Measurements from ENCODE around the gene GPR157. TPM values are rescaled to one million over a fixed set of nuclear protein-coding genes. Genes with fewer than 3 reads are reported as not detected.

Gene GPR157
- total RNA-seq, 1 donor from 2014 or later = 0.76 TPM

DNA sequence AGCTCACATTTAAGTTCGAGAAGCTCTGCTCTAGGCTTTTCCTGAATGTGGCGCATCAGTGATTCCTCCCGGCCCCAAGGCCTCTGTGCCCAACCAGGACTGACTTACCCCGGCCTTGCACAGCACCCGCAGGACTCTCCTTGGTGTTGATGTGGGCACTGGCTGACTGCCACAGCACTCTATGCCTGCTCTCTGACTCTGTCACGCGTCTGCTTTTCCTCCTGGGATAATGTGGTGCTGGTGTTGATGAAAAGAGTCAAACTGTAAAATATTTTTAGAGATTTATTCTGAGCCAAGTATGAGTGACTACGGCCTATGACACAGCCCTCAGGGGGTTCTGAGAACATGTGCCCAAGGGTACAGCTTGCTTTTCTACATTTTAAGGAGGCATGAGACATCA is 44.0 kb downstream of the GPR157 start:
- H3K36me3 Mint-ChIP-seq (ENCODE audit: unreplicated experiment) = peaks cover 12% of the 10 kb centered on the region
- DNase-seq = no peak
- H3K4me3 Mint-ChIP-seq (ENCODE audit: unreplicated experiment) = no peak overlapping the region
- TF ChIP-seq, protein P1, sequence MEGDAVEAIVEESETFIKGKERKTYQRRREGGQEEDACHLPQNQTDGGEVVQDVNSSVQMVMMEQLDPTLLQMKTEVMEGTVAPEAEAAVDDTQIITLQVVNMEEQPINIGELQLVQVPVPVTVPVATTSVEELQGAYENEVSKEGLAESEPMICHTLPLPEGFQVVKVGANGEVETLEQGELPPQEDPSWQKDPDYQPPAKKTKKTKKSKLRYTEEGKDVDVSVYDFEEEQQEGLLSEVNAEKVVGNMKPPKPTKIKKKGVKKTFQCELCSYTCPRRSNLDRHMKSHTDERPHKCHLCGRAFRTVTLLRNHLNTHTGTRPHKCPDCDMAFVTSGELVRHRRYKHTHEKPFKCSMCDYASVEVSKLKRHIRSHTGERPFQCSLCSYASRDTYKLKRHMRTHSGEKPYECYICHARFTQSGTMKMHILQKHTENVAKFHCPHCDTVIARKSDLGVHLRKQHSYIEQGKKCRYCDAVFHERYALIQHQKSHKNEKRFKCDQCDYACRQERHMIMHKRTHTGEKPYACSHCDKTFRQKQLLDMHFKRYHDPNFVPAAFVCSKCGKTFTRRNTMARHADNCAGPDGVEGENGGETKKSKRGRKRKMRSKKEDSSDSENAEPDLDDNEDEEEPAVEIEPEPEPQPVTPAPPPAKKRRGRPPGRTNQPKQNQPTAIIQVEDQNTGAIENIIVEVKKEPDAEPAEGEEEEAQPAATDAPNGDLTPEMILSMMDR (IDR thresholded peaks at IDR 0.05; ENCODE audit: partially characterized antibody, unreplicated experiment) = no peak
- peaks cover 4% of the 10 kb centered on the region for H3K9me3 Mint-ChIP-seq (ENCODE audit: unreplicated experiment)
- no peaks in the 10 kb centered on the region for H3K27me3 Mint-ChIP-seq (ENCODE audit: unreplicated experiment)
- H3K4me1 Mint-ChIP-seq (ENCODE audit: low read depth, unreplicated experiment) = no peaks in the 10 kb centered on the region
- no peak overlapping the region for H3K27ac Mint-ChIP-seq (ENCODE audit: unreplicated experiment)

DNA sequence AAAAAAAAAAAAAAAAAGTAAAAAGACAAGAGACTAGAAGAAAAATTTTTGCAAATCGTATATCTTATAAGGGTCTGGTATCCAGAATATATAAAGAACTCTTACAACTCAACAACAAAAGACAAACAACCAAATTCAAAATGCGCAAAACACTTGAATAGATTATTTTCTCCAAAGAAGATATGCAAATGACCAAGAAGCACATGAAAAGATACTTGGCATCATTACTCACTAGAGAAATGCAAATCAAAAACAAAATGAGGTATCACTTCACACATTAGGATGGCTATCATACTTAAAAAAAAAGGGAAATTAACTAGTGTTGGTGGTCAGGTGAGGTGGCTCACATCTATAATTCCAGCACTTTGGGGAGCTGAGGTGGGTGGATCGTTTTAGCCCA is 47.4 kb downstream of the GPR157 start:
- Mint-ChIP-seq H3K36me3 (ENCODE audit: unreplicated experiment) (no peaks in the 10 kb centered on the region), H3K27me3 (ENCODE audit: unreplicated experiment) (no peaks in the 10 kb centered on the region), H3K27ac (ENCODE audit: unreplicated experiment) (no peak overlapping the region), H3K4me1 (ENCODE audit: low read depth, unreplicated experiment) (no peaks in the 10 kb centered on the region), H3K9me3 (ENCODE audit: unreplicated experiment) (no peaks in the 10 kb centered on the region), H3K4me3 (ENCODE audit: unreplicated experiment) (no peak overlapping the region)
- TF ChIP-seq, protein P1 (IDR thresholded peaks at IDR 0.05; ENCODE audit: partially characterized antibody, unreplicated experiment) = no peak
- no peak for DNase-seq

DNA sequence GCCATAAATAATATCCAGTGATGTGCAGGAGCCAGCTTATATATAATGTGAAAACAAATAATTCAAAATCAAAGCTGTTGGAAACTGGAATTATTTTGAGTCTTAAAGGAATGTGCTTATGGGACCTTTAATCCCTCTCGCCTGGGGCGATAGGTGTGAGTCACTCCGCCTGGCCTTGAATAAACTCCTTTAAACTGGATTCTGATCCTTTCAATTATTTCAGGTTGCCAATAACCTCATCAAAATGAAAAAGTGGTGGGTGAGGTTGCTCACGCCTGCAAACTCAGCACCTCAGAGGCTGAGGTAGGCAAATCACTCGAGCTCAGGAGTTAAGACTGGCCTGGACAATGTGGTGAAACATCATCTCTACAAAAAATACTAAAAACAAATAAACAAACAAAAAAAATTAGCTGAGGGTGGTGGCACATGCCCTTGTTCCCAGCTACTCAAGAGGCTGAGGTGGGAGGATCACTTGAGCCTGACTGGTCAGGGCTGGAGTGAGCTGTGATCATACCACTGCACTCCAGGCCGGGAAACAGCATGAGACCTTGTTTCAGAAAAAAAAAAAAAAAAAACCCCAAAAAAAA is 48.1 kb downstream of the GPR157 start:
- no peaks in the 10 kb centered on the region for H3K36me3 Mint-ChIP-seq (ENCODE audit: unreplicated experiment)
- no peaks in the 10 kb centered on the region for H3K4me1 Mint-ChIP-seq (ENCODE audit: low read depth, unreplicated experiment)
- H3K27me3 Mint-ChIP-seq (ENCODE audit: unreplicated experiment) = no peaks in the 10 kb centered on the region
- H3K9me3 Mint-ChIP-seq (ENCODE audit: unreplicated experiment) = no peaks in the 10 kb centered on the region
- no peak for DNase-seq
- H3K4me3 Mint-ChIP-seq (ENCODE audit: unreplicated experiment) = no peak overlapping the region
- TF ChIP-seq, protein P1 (IDR thresholded peaks at IDR 0.05; ENCODE audit: partially characterized antibody, unreplicated experiment) = no peak
- no peak overlapping the region for H3K27ac Mint-ChIP-seq (ENCODE audit: unreplicated experiment)

DNA sequence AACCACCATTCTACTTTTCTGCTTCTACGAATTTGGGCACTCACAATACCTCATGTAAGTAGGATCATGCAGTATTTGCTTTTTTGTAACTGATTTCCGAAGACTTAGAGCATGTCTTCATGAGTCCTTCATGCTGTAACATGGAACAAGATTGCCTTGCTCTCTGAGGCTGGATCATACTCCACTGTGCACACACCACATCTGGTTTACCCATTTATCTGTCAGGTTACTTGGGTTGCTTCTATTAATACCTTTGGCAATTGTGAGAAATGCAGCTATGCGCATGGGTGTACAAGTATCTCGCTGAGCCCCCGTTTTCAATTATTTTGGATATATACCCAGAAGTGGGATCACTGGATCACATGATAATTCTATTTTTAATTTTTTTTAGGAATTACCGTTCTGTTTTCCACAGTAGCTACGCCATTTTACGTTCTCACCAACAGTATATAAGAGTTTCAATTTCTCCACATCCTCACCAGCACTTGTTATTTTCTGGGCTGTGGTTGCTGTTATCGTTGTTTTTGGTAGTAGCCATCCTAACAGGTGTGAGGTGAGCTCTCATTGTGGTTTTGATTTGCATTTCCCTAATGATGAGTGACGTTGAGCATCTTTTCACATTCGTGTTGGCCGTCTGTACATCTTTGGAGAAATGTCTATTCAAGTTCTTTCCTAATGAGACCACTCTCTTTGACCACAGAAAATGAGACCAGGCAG is 48.8 kb downstream of the GPR157 start:
- DNase-seq = no peak
- Mint-ChIP-seq H3K4me1 (ENCODE audit: low read depth, unreplicated experiment) (no peaks in the 10 kb centered on the region), H3K4me3 (ENCODE audit: unreplicated experiment) (no peak overlapping the region), H3K9me3 (ENCODE audit: unreplicated experiment) (no peaks in the 10 kb centered on the region), H3K27ac (ENCODE audit: unreplicated experiment) (no peak overlapping the region), H3K27me3 (ENCODE audit: unreplicated experiment) (no peaks in the 10 kb centered on the region), H3K36me3 (ENCODE audit: unreplicated experiment) (no peaks in the 10 kb centered on the region)
- TF ChIP-seq, protein P1 (IDR thresholded peaks at IDR 0.05; ENCODE audit: partially characterized antibody, unreplicated experiment) = no peak
